ENCODE data around the gene CATSPER1.

The CATSPER1 gene

GRCh38 chr11:66059966-66060680 is 33.8 kb upstream of the CATSPER1 start:
- Histone ChIP-seq H3K4me2 (no peak overlapping the region), H3K36me3 (peaks cover 98 to 100% (median 100%) of the 10 kb centered on the region in 11 experiments), H3K4me3 (no peak overlapping the region), H3K4me1 (peaks cover 0 to 9% (median 0%) of the 10 kb centered on the region in 10 experiments; a peak in 4 of 20 replicates), H3K9ac (peak overlapping the region in 2 of 11 experiments; percentile 4 to 20; a peak in 1 of 22 replicates), H3K27ac (no peak overlapping the region), H3K9me3 (replicated peaks in 1 of 11) (no peaks in the 10 kb centered on the region), H3K27me3 (no peaks in the 10 kb centered on the region), H4K20me1 (peaks cover 9 to 90% (median 62%) of the 10 kb centered on the region in 11 experiments; a peak in 20 of 22 replicates)
- TF ChIP-seq Cebpa-rat (IDR thresholded peaks at IDR 0.05), result no peak

- 0 out of 22 replicates have a peak overlapping the region, but pooled peaks of 2 of the 11 experiments have one; percentile 14 to 23 for H3K9ac ChIP-seq
- no peaks in the 10 kb centered on the region for H3K27me3 ChIP-seq
- H3K4me1 ChIP-seq, result peaks cover 12 to 19% (median 14%) of the 10 kb centered on the region in 10 experiments
- no peak overlapping the region for H3K4me3 ChIP-seq
- H3K4me2 ChIP-seq, result no peak overlapping the region
- peaks cover 81 to 87% (median 85%) of the 10 kb centered on the region in 11 experiments for H3K36me3 ChIP-seq
- H3K9me3 ChIP-seq (replicated peaks in 1 of 11), result no peaks in the 10 kb centered on the region
- H3K27ac ChIP-seq, result no peak overlapping the region
- TF ChIP-seq Cebpa-rat (IDR thresholded peaks at IDR 0.05), result no peak
- H4K20me1 ChIP-seq, result peaks cover 0 to 84% (median 41%) of the 10 kb centered on the region in 11 experiments; a peak in 19 of 22 replicates
Observed at GRCh38 chr11:66056501-66056900, 30.2 kb upstream of the CATSPER1 start.

- Histone ChIP-seq H3K4me2 (no peak overlapping the region), H3K9me3 (replicated peaks in 1 of 11) (no peaks in the 10 kb centered on the region), H3K36me3 (peaks cover 67 to 72% (median 70%) of the 10 kb centered on the region in 11 experiments), H3K27me3 (no peaks in the 10 kb centered on the region), H4K20me1 (peaks cover 0 to 69% (median 30%) of the 10 kb centered on the region in 11 experiments; a peak in 17 of 22 replicates), H3K4me1 (peaks cover 24 to 32% (median 28%) of the 10 kb centered on the region in 10 experiments), H3K9ac (0 out of 22 replicates have a peak overlapping the region, but pooled peaks of 2 of the 11 experiments have one; percentile 10 to 26), H3K27ac (no peak overlapping the region), H3K4me3 (no peak overlapping the region)
- TF ChIP-seq Cebpa-rat (IDR thresholded peaks at IDR 0.05), result no peak
Observed at GRCh38 chr11:66055021-66055420, 28.7 kb upstream of the CATSPER1 start.

GRCh38 chr11:66052664-66052982 is 26.3 kb upstream of the CATSPER1 start:
- H3K9ac ChIP-seq, result peak overlapping the region; percentile 85 to 95 (median 91)
- peaks cover 0 to 45% (median 22%) of the 10 kb centered on the region in 11 experiments; a peak in 17 of 22 replicates for H4K20me1 ChIP-seq
- H3K36me3 ChIP-seq, result peaks cover 43 to 48% (median 46%) of the 10 kb centered on the region in 11 experiments
- H3K9me3 ChIP-seq (replicated peaks in 1 of 11), result no peaks in the 10 kb centered on the region
- no peaks in the 10 kb centered on the region; a peak in 2 of 22 replicates for H3K27me3 ChIP-seq
- TF ChIP-seq Cebpa-rat (IDR thresholded peaks at IDR 0.05), result no peak
- peak overlapping the region; percentile 87 to 99 (median 95) for H3K4me2 ChIP-seq
- H3K4me3 ChIP-seq, result peak overlapping the region; percentile 81 to 100 (median 90)
- peak overlapping the region; percentile 82 to 90 (median 84) for H3K27ac ChIP-seq
- H3K4me1 ChIP-seq, result peaks cover 24 to 42% (median 38%) of the 10 kb centered on the region in 10 experiments

GRCh38 chr11:66051766-66052663 is 25.7 kb upstream of the CATSPER1 start, which contains the start of gene SF3B2:
Gene SF3B2 (plus strand): TSS chr11:66052364. CDS start chr11:66052385, 21 bp downstream.
- peak within 1 kb of the TSS; percentile 89 to 99 (median 95) for H3K4me2 ChIP-seq
- H3K9me3 ChIP-seq (replicated peaks in 1 of 11), result no peaks in the 10 kb centered on the region
- H3K36me3 ChIP-seq, result peaks cover 37 to 42% (median 40%) of the 10 kb centered on the region in 11 experiments
- H3K27ac ChIP-seq, result peak within 1 kb of the TSS; percentile 82 to 90 (median 84)
- H3K4me3 ChIP-seq, result peak within 1 kb of the TSS; percentile 81 to 100 (median 90)
- H3K4me1 ChIP-seq, result peaks cover 28 to 45% (median 38%) of the 10 kb centered on the region in 10 experiments
- no peaks in the 10 kb centered on the region; a peak in 2 of 22 replicates for H3K27me3 ChIP-seq
- TF ChIP-seq Cebpa-rat (IDR thresholded peaks at IDR 0.05), result no peak
- peaks cover 0 to 44% (median 22%) of the 10 kb centered on the region in 11 experiments; a peak in 17 of 22 replicates for H4K20me1 ChIP-seq
- peak within 1 kb of the TSS; percentile 85 to 95 (median 91) for H3K9ac ChIP-seq

GRCh38 chr11:66051371-66051765 is 25.1 kb upstream of the CATSPER1 start:
- H3K9me3 ChIP-seq (replicated peaks in 1 of 11), result no peaks in the 10 kb centered on the region
- H3K4me1 ChIP-seq, result peaks cover 30 to 45% (median 38%) of the 10 kb centered on the region in 10 experiments
- H3K9ac ChIP-seq, result peak overlapping the region; percentile 85 to 95 (median 91)
- peak overlapping the region; percentile 81 to 100 (median 90) for H3K4me3 ChIP-seq
- H3K4me2 ChIP-seq, result peak overlapping the region; percentile 80 to 99 (median 90)
- H3K27me3 ChIP-seq, result no peaks in the 10 kb centered on the region; a peak in 2 of 22 replicates
- H4K20me1 ChIP-seq, result peaks cover 0 to 38% (median 18%) of the 10 kb centered on the region in 11 experiments; a peak in 16 of 22 replicates
- H3K27ac ChIP-seq, result peak overlapping the region; percentile 68 to 90 (median 84)
- no peak for TF ChIP-seq Cebpa-rat (IDR thresholded peaks at IDR 0.05)
- H3K36me3 ChIP-seq, result peaks cover 31 to 36% (median 34%) of the 10 kb centered on the region in 11 experiments

GRCh38 chr11:66050581-66051231 is 24.4 kb upstream of the CATSPER1 start:
- Histone ChIP-seq H3K4me1 (peaks cover 30 to 45% (median 38%) of the 10 kb centered on the region in 10 experiments), H3K4me2 (peak overlapping the region; percentile 80 to 99 (median 90)), H3K9ac (peak overlapping the region; percentile 85 to 95 (median 91); a peak in 21 of 22 replicates), H3K36me3 (peaks cover 24 to 29% (median 27%) of the 10 kb centered on the region in 11 experiments), H4K20me1 (peaks cover 0 to 33% (median 13%) of the 10 kb centered on the region in 11 experiments; a peak in 14 of 22 replicates), H3K9me3 (replicated peaks in 1 of 11) (no peaks in the 10 kb centered on the region), H3K4me3 (peak overlapping the region; percentile 81 to 100 (median 90); a peak in 17 of 20 replicates), H3K27me3 (no peaks in the 10 kb centered on the region; a peak in 2 of 22 replicates), H3K27ac (peak overlapping the region; percentile 68 to 90 (median 84); a peak in 19 of 22 replicates)
- no peak for TF ChIP-seq Cebpa-rat (IDR thresholded peaks at IDR 0.05)

Data from BLaER1 treated with 17β-estradiol and CSF1 and Interleukin-3, amounts not matched to agents 10 nM and 100 nM (cell line).